CD4-positive, alpha-beta T cell treated with Interferon gamma for 1 hour (primary cell): ENCODE results near the gene VPS36.
"Not testable (repeated sequence)": the region's sequence is repeated elsewhere in the genome, so short reads cannot be mapped to it uniquely, and the experiment has no call there.

Source experiments
- DNase-seq: peaks from one replicate; pipeline ENCODE4 v3.0.0-alpha.2; 2020

The VPS36 gene

DNA sequence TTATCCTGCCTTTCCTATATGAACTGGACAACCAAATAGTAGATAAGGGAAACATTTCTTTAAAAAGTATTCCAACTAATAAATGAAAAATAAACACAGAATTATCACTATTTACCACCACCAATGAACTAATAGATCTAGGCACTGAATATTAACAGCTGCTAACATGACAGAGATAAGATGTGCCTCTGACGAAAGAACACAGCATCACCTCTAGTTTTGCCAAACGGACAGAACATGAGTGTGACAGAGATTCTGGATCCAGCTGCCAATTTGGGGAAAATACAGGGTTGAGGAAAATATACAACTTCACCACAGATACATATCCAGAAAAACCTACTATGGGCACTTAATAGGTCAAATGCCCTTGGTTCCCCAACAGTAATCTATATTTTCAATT, 18.0 kb downstream of the VPS36 start:
- DNase-seq, result no peak

- no peak for DNase-seq
Observed at GRCh38 chr13:52428295-52428694, 22.1 kb downstream of the VPS36 start.

- DNase-seq, result no peak
Observed at GRCh38 chr13:52421216-52421615, 29.2 kb downstream of the VPS36 start.

GRCh38 chr13:52419080-52419479, 31.4 kb downstream of the VPS36 start:
- no peak for DNase-seq

DNA sequence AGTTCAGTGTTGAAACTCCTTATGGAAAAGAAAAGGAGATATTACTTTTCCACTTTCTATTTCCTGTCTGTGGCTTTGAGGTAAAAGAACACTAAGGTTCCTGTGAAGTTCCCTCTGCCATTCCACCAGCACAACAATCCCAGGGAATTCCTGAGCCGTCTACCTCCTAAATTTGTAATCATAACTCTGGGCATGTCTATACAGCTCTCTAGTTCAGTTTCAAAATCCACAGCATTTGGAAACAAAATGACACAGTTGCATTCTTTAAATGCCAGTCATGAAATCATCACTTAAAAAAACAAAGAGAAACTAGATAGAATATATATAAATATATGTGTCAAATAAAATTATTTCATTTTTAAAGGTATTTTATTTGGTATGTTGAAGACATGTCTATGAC, 35.5 kb downstream of the VPS36 start:
- no peak for DNase-seq

- no peak for DNase-seq
Observed at GRCh38 chr13:52414051-52414450, 36.4 kb downstream of the VPS36 start.

GRCh38 chr13:52412128-52412527, 38.3 kb downstream of the VPS36 start:
- DNase-seq, result no peak

- no peak for DNase-seq
Observed at GRCh38 chr13:52411629-52412028, 38.8 kb downstream of the VPS36 start.

DNA sequence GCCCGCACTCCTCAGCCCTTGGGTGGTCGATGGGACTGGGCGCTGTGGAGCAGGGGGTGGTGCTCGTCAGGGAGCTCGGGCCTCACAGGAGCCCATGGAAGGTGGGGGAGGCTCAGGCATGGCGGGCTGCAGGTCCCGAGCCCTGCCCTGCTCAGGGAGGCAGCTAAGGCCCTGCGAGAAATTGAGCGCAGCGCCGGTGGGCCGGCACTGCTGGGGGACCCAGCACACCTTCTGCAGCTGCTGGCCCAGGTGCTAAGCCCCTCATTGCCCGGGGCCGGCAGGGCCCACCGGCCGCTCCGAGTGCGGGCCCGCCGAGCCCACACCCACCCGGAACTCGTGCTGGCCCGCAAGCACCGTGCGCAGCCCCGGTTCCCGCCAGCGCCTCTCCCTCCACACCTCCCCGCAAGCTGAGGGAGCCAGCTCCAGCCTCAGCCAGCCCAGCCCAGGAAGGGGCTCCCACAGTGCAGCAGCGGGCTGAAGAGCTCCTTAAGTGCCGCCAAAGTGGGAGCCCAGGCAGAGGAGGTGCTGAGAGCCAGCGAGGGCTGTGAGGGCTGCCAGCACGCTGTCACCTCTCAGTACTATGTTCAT, 42.3 kb downstream of the VPS36 start:
- not testable (repeated sequence) for DNase-seq

DNA sequence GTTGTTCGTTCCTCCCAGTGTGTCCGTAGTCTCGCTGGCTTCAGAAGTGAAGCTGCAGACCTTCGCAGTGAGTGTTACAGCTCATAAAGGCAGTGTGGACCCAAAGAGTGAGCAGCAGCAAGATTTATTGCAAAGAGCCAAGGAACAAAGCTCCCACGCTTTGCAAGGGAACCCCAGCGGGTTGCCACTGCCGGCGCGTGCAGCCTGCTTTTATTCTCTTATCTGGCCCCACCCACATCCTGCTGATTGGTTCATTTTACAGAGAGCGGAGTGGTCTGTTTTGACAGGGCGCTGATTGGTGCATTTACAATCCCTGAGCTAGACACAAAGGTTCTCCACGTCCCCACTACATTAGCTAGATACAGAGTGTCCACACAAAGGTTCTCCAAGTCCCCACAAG, 43.0 kb downstream of the VPS36 start:
- not testable (repeated sequence) for DNase-seq

DNA sequence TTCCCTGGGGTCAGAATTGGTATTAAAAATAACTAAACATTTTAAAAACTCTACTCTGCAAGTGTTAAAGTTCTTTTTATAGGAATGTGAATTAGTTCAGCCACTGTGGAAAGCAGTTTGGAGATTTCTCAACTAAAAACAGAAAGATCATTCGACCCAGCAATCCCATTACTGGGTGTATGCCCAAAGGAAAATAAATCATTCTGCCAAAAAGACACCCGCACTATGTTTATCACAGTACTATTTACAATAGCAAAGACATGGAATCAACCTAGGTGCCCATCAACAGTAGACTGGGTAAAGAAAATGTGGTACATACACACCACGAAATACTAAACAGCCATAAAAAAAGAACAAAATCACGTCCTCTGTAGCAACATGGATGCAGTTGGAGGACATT, 43.8 kb downstream of the VPS36 start:
- DNase-seq, result no peak

DNA sequence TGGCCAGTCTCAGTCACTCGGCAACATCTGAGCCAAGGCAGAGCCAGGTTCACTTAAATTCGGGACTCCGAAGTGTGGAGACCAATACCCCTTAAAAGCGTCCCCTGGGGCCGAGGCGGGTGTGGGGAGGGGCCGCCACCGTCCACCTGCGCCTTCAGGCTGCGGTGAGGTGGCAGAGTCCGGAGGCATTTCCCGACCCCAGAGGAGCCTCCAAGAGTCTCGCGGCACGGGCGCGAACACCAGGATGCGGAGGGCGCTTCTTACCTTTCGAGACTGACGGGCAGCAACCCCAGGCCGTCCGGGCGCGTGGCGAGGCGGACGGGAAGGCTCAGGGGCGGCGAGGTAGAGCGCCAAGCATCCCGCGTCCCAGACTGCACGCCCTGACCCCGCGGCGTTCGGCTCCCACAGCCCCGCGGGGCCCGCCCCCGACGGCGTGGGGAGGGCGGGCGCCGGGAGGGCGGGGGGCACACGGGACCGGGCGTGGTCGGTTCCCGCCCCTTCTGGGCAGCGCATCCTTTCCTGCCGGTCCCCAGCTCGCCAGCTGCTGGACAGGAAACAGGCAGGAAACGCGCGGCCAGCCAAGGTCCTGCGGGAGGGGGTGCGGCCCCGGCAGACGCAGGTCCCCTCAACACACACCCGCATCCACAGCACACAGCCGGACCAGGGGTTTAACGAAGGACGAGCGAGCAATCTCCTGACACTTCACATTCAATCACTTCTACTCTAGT, 44.5 kb downstream of the VPS36 start, which contains the start of gene THSD1:
TSS of gene THSD1 (minus strand) at position 406 of the 728 bp plus-strand sequence. CDS start 3,572 bp downstream, outside the sequence.
- DNase-seq, result peak; percentile 2

DNA sequence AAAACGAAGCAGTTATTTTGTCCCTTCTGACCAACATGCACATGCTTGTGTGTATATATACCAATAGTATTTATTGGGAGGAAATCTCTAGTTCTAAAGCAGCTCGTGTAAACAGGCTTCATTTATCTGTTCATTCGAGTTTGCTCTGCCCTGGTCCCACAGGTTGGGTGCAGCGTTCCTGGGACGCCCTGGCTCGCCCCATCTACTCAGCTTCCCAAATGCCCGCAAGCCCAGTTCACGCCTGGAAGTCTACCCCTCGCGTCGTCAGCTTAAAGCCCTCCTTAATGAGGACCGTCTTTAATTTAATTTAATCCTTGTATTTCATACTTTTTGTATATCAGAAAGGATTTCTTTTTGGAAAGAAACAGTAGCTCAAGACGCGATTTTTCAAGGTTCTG, 45.1 kb downstream of the VPS36 start:
- DNase-seq, result no peak

GRCh38 chr13:52399708-52400107, 50.7 kb downstream of the VPS36 start:
- no peak for DNase-seq

- DNase-seq, result no peak
Observed at GRCh38 chr13:52399046-52399445, 51.4 kb downstream of the VPS36 start.

DNA sequence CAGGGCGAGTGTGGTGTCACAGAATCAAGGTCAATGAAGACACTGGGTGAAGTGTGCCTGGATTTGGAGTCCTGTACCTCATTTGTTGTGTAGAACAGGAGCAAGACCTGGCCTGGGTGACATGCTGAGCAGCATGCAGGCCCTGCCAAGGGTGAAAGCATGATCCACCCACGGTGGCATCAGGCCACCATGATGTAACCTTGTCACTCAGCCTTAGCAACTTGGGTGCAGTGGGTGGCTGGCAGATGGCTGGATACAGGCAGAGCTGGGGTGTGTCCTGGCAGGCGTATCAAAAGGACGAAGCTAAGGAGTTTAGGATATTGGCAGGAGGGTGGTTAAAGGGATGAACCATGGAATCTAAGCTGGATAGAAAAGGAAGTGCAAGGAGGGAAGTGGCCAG, 54.7 kb downstream of the VPS36 start:
- DNase-seq, result no peak

GRCh38 chr13:52394586-52394985, 55.8 kb downstream of the VPS36 start:
- no peak for DNase-seq

DNA sequence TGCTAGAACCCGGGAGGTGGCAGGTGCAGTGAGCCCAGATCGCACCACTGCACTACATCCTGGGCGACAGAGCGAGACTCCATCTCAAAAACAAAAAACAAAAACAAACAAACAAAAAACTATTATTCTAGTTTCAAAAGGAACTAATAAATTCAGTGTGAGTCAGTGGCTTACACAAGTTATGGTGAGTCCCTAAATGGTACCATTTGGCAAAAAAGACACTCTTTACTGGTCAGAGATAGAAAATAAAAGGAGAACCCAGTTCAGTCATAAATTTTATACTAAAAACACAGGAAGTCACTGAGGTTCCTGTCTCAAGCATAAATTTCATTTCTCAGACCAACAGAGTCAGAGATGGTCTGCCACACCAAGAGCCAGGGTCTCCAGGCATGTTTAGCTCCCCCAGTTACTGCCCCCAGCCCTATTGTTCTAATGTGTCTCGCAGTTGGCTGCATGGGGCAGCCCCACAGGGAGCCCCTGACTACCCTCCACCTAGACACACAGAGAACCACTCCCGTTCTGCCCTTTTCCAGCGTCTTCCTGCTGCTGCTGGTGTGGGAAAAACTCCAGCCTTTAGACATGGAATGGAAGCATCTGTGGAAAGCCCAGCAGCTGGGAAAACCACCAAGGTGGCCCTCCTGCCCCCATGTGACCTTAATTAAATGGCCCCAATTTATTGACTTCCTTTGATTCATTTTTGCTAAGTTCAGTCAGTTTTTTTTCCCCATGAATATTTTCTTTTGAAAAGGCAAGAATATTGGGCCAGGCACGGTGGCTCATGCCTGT, 56.7 kb downstream of the VPS36 start:
- DNase-seq, result no peak

DNA sequence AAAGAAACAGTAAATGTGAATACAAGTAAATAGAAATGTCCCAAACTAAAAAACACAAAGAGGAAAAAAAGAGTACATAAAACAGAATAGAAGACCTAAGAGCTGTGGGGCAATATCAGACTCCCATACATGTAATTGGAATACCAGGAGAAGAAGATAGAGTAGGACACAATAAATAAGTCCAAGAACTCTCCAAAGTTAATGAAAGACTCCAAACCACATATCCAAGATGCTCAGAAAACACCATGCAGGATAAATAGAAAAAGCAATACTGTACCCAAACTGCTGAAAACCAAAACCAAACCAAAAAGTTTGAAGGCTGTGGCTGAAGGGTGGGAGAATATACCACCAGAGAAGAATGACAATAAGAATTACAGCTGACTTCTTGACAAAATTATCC, 62.7 kb downstream of the VPS36 start:
- no peak for DNase-seq

- no peak for DNase-seq
Observed at GRCh38 chr13:52385870-52386269, 64.6 kb downstream of the VPS36 start.

- DNase-seq, result no peak
Observed at GRCh38 chr13:52383366-52383765, 67.1 kb downstream of the VPS36 start.

- no peak for DNase-seq
Observed at GRCh38 chr13:52378312-52378711, 72.1 kb downstream of the VPS36 start.

GRCh38 chr13:52377898-52378297, 72.5 kb downstream of the VPS36 start:
- no peak for DNase-seq

- no peak for DNase-seq
Observed at GRCh38 chr13:52374873-52375411, 75.5 kb downstream of the VPS36 start.
